ENCODE data around the gene LARGE1. TPM values are rescaled to one million over a fixed set of nuclear protein-coding genes. Genes with fewer than 3 reads are reported as not detected.
"Not testable (repeated sequence)": the region's sequence is repeated elsewhere in the genome, so short reads cannot be mapped to it uniquely, and the experiment has no call there.

The LARGE1 gene
- polyA plus RNA-seq, 4 donors = 24.6 to 29.6 (median 26.8) TPM

DNA sequence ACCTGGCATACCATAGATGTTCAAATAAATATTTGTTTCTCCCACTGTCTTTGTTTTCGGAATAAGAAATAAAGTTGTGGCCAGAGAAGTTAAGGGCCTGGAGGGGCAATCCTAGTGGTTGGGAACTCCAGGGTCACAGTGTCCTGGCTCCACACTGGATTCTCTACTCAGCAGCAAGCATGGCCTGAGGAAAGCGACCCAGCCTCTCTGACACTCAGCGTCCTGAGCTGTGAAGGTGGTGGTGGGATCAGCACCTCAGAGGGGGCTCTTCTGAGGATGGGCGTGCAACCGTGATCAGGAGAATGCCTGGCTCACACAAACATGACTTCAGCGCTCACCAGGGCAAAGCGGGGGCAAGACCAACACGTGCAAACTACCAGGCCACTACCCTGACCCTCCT, 59.9 kb downstream of the LARGE1 start:
- DNase-seq (ENCODE audit: low read depth in 4 of 4, low spot score in 2 of 4) = no peak

DNA sequence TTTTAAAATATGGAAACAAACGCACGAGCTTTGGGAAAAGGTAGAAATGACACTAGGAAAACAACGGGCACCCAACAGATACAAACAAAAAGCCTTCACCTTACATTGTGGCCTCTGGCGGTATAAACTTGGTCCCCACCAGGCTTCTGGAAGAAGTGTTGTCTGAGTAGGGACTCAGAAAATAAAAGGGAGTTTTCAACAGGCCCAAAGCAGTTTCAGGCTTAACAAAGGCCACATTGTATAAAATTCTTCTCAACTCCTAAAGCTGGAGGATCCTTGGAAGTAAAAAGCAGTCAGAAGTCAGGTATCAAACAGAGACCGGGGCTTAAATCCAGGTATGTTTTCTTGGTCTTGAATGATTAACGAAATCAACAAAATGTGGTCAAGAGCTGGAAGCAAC, 61.0 kb downstream of the LARGE1 start:
- no peak for DNase-seq (ENCODE audit: low read depth in 4 of 4, low spot score in 2 of 4)

DNA sequence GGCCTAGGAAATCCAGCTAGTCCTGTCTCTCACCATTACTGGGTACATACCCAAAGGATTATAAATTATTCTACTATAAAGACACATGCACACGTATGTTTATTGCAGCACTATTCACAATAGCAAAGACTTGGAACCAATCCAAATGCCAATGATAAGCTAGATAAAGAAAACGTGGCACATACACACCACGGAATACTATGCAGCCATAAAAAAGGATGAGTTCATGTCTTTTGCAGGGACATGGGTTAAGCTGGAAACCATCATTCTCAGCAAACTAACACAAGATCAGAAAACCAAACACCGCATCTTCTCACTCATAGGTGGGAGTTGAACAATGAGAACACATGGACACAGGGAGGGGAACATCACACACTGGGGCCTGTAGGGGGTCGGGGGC, 61.6 kb downstream of the LARGE1 start:
- DNase-seq (ENCODE audit: low read depth in 4 of 4, low spot score in 2 of 4) = not testable (repeated sequence)

DNA sequence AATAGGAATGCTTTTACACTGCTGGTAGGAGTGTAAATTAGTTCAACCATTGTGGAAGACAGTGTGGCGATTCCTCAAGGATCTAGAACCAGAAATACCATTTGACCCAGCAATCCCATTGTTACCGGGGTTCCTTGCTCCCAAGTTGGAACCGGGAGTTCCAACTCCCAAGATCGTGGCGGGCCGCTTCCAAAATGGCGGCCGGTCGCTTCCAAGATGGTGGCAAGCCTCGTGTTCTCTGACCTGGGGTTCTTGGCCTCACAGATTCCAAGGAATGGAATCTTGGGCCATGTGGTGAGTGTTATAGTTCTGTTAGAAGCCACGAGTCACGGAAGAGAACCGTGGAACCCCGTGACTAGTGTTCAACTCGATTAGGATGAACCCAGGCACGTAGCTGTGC, 62.5 kb downstream of the LARGE1 start:
- not testable (repeated sequence) for DNase-seq (ENCODE audit: low read depth in 4 of 4, low spot score in 2 of 4)

DNA sequence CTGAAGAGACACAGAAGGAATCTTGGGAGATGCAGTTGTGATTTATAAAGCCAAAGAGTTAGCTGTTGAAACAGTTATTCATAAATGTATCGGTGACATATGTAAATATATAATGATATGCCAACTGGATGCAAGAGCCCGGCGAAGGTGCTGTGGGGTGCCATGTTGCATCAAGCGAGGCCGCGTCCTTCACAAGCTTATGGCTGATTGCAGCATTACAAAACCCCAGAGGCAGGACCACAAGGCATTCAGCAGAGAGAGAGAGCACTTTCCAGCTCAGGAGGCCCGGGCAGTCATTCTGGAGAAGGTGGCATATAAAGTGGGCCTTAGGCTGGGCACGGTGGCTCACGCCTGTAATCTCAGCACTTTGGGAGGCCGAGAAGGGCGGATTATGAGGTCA, 65.6 kb downstream of the LARGE1 start:
- DNase-seq (ENCODE audit: low read depth in 4 of 4, low spot score in 2 of 4) = no peak

DNA sequence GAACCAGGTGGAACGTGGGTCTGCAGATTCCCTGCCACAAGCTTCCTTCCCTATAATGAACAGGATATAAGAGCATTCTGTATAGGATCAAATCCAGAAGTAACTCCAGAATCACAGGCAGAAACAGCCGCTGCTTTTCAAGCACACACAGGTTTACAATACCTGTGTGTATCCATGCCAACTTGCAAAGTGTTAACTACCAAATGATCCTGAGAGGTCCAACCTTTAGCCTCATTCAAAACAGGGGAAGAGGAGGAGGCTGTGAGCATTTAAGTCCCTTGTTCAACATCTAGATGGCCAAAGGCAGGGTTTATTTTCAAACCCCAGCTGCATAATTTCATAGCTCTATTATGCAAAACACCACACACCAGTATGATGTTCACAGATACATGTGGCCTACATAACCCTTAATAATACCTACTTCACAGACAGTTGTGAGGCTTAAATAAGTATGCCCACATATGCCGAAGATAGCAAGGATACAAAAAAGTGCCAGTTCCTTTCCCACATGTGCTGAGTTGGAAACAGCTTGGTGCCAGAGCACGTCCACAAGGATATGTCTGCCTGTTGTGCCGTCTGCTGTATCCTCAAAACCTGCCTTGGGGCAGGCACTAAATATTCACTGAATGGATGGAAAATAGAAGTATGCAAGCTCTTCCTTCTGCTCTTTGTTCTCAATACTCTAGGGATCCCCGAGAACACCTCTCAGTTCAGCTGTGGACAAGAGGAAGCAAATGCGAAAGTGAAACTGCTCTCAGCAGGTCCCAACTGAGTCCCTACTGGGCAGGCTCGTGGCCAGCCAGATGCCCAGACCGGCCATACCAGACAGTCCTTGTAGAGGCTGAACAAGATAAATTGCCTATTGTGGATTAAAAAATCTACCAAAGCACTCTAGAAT, 66.8 kb downstream of the LARGE1 start:
- DNase-seq (ENCODE audit: low read depth in 4 of 4, low spot score in 2 of 4) = peak in 1 of 4 donors; percentile 33

DNA sequence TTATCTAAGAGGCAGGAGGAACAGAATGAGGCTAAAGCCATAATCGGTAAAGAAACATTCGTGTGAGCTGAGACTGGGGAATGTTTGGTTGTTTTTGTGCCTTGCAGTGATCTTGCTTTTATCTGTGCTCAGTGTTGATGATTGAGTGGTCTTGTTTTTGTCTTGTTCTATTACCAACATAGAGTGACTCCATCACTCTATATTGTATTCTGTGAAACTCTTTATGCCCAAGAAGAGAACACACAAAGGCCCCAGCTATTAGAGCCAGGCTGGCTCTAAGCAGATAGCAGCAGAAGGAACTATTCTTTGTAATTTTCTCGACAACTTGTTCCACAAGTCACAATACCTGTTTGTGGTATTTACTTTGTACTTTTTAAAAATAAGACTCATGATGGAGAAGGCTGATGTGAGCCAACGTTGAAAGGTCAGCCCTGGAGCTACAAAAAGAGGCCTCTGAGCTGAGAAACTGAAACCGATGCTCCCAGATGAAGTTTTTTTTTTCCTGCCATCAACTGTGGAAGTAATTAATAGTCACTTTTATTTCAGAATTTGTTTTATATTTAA, 68.4 kb downstream of the LARGE1 start:
- DNase-seq (ENCODE audit: low read depth in 4 of 4, low spot score in 2 of 4) = no peak

DNA sequence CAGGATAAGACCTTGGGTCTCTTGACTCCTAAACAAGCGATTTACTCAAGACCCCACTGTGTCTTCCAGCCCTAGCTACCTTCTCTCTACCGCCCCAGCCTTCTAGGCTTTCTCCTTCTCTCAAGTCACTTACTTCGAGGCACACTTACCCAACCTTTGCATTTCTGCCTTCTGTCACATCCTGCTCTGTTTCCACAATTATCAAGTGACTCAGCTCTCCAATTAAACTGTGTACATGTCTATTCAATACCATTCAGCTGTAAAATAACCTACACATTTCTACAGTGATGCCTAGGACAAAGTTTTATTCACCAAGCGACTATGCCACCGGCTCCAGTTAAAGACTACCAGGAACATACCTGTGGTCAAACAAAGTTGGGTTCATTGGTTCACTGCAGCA, 69.0 kb downstream of the LARGE1 start:
- no peak for DNase-seq (ENCODE audit: low read depth in 4 of 4, low spot score in 2 of 4)

DNA sequence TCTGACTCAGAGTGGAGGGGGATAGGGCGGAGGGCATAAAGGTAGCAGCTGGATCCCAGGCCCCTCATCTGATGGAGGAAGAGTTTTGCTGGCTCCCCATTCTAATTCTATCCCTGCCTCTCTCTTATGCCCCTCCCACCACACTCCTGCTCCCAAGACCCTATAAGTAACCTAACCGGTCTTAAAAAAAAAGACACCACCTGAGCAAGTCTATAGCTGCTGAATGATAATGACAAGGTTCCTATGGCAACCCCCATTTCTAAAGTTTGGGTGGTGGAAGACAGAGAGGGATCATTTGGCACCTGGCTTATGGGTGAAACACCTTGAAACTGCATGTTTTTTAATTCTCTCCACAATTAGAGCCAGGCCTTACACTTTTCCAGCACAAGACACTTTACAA, 69.6 kb downstream of the LARGE1 start:
- DNase-seq (ENCODE audit: low read depth in 4 of 4, low spot score in 2 of 4) = no peak

DNA sequence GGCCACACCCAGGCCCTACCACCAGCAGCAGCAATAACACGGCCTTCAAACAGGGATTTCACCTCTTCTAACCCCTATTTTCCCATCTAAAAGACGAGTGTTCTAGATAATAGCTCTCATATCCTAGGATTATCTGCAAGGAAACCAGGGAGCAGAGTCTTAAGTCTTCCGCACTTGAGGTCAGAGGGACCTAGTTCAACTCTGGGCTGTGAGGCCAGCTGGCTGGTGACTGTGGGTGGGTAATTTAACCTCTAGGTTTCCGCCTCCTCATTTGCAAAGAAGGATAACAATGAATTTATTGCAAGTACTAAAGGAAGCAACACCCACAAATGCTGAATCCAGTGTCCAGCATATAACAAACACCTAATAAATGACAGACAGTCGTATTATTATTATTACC, 70.1 kb downstream of the LARGE1 start:
- no peak for DNase-seq (ENCODE audit: low read depth in 4 of 4, low spot score in 2 of 4)

DNA sequence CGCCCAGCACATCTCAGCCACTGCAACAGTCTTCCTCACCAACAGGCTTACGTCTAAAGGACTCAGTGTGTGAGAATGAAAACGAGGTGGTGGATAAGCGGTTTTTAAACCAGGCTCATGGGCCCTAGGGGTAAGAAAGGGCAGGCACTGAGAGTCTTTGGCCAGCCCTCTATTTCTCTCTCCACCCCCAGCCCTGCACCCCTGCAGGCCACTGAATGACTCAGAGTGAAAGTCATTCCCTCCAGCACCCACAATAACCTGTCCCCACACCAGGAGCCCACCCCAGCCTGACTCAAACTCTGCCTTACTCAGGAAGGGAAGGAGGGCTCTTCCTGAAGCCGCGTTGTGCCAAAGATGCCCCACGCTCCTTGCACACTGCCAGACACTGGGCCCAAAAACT, 72.0 kb downstream of the LARGE1 start:
- no peak for DNase-seq (ENCODE audit: low read depth in 4 of 4, low spot score in 2 of 4)

DNA sequence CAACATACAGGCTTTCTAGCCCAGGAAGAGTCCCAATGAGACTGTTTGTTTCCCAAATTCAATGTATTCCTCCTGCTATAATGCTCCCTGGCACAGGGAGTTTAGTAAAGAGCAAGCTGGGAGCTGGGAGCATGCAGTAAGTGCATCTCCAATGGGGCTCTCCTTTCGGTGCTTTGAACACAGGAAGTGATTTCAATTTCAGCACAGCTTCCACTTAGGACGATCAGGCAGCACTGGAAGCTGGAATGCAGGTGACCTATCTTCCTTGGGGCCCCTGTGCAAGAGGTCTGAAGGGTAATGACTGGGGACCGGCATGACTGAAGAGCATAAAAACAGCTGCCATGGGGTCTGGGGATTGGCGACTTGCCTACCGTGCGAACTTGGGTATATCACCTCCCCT, 76.0 kb downstream of the LARGE1 start:
- no peak for DNase-seq (ENCODE audit: low read depth in 4 of 4, low spot score in 2 of 4)

DNA sequence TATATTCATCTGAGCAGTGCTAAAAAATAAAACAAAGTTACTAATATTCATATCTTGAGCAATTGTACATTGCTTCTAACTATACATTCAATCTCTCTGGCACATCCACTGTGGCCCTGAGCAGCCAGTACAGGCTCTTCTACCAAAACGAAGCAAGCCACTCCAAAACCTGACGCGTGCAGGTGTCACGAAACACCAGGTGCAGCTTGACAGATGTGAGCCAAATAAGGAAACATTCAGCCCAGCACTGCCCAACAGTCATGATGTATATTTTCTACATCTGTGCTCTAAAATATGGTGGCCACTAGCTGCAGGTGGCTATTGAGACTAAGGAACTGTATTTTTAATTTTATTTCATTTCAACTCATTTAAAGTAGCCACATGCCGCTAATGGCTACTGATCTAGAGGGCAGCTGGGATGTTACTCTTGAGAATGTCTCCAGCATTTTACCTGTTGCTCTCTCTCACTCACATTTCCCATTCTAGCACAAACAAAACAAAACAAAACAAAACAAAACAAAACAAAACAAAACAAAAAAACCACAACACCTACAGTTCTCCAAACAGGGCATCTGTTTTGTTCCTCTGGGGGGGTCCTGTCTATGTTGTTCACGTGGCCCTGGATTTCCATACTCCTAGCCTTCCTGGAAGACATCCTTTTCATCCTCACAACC, 77.7 kb downstream of the LARGE1 start:
- DNase-seq (ENCODE audit: low read depth in 4 of 4, low spot score in 2 of 4) = no peak

DNA sequence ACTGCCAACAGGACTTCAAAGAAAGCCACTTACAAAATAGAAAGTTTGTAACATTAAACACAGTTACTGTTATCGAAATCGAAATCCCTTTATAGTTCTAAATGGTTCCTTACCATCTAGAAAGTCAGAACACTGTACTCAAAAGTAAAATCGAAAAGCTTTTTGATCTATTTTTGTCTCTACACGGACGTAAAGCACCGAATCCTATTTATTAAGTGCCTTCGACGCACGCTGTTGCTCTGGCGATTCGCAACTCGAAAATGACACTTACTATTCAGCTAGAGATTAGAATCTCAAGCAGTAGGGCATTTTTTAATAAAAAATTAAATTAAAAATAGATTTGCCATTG, 78.3 kb downstream of the LARGE1 start:
- no peak for DNase-seq (ENCODE audit: low read depth in 4 of 4, low spot score in 2 of 4)

DNA sequence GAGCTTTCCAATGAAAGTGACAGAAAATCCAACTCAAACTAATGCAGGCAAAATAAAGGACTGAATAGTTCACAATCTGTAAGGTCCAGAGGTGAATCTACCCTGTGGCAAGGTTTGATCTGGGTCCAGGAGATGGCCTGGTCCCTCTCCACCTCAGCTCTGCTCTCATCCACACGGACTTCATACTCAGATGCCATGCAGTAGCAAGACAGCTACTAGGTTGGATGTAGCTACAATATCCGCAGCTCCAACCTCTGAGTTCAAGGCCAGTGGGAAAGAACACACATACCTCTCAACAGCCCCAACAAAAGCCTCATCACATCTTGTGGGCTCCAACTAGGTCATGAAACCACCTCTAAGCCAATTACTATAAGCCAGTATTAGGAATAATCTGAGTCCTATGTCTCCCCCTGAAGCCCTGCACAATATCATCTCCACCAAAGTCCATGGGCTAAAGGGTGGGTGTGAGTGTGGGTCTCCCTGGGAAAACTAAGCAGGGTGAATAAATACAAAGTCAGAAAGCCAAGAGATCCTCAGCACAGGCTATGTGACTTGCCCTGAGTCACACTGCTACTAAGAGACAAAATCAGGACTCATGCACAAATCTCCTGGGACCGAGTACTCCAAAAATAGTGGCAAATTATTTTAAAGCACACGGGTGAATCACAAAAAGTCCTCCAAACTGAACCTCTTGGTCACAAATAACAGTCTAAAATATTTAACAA, 78.8 kb downstream of the LARGE1 start:
- no peak for DNase-seq (ENCODE audit: low read depth in 4 of 4, low spot score in 2 of 4)

DNA sequence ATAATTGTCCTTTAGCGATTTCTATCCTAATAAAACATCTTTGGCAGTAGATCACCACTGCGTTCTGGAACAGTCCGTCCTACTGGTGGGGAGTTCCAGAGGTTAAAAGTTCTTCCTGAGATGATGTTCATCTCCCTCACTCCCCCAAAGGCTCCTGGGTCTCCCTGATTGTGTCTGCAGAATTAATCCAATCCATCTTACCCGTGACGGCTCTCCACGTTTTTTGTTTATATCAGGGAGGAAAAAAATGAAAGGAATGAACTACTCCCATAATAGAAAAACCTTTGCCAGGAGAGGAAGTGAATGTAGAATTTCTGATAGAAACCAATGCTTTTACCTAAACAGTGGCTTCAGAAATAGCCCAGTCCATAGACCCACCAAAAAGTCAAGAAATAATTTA, 81.6 kb downstream of the LARGE1 start:
- DNase-seq (ENCODE audit: low read depth in 4 of 4, low spot score in 2 of 4) = no peak

DNA sequence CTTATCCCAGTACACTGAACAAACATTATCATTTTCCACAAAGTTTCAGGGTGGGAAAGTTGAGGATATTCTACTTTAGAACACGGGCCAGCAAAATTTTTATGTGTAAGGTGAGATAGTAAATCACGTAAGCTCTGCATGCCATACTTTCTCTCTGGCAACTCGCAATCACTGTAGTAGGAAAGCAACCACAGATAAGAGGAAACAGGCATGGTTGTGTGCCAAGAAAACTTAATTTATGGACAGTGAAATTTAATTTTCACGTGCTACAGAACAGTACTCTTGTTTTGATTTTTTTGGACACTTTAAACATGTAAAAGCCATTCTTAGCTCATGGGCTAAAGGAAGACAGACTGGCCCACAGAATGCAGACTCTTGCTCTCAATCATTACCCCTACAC, 82.5 kb downstream of the LARGE1 start:
- no peak for DNase-seq (ENCODE audit: low read depth in 4 of 4, low spot score in 2 of 4)

DNA sequence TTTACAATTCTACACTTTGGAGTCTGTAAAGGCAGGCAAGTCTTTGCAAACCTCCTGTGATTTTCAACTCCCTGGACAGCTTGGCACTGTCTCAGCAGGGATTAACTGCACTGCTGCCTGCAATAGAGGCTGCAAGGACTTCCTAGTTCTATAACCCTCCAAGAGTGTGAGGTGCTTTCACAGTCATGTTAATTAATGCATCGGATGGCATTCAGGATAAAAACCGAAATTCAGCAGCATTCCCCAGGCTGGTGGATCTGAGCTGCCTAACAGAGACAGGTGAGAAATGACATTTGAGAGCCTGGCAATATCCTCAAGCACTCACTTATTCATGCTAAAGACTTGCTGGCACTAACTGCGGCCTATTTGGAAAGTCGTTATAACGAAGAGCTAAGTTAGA, 85.0 kb downstream of the LARGE1 start:
- DNase-seq (ENCODE audit: low read depth in 4 of 4, low spot score in 2 of 4) = no peak

DNA sequence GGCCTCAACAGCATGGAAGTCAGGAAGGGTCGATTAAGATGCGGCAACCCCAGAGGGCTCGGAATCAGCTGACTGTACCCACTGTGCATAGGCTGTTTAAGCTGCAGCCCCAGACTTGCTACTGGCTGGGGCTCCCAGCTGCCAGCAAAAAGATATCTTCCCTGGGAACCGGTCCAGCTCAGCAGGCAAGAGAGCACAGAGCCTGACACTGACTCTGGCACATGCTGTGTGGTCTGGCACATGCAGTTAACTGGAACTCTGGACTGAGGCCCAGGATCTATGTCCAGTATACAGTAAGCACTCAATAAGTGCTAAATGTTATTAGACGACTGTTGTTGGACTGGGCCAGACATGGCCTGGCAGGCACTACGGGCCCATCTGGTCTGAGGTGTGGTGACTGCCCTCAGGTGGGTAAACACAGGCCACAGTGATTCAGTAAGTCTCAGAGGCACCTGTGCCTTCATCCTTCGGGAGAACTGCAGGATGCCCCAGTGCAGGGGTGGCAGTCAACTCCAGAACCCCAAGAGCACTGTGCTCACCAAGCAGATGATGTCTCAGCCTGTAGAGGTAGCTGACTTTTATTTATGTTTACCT, 87.6 kb downstream of the LARGE1 start:
- no peak for DNase-seq (ENCODE audit: low read depth in 4 of 4, low spot score in 2 of 4)

DNA sequence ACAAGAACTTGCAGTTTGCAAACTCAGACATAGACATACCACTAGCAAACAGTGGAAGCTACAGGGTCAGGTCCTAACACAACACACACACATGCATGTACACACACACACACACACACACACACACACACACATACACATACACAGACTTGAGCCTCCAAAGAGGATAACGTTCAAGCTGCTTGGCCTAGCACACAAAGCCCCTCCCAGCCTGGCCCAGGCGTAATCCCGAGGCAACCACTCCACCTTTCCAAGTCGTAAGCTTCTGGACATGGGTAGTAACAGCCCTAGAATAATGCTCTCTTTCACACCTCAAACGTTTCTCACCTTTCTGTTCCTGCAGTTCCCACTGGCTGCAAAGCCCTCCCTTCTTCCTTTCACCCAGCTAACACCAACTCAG, 88.6 kb downstream of the LARGE1 start:
- DNase-seq (ENCODE audit: low read depth in 4 of 4, low spot score in 2 of 4) = no peak

DNA sequence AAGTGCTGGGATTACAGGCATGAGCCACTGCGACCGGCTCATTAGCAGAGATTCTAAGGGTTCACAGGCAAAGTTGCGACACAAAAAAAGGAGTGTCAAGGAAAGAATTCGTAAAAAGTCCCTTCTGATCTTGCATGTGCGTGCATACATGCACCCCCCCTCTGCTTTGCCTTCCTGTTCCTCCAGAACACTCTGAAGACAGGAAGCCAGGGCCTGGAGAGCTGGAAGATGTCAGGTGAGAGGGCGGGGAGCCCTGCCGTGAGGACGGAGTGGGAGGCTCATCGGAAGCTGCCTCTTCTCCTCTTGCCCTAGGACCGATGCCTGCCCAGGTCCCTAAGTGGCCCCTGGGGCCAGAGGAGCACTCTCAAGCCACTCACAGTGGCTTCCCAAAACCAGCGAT, 89.1 kb downstream of the LARGE1 start:
- no peak for DNase-seq (ENCODE audit: low read depth in 4 of 4, low spot score in 2 of 4)

Data from left renal cortex interstitium (tissue), 4 donors.